Measurements from ENCODE around the gene TOMT. TPM values are rescaled to one million over a fixed set of nuclear protein-coding genes. Genes with fewer than 3 reads are reported as not detected.

The TOMT gene
- total and polyA plus RNA-seq, 2 experiments from 2014 or later: not detected

DNA sequence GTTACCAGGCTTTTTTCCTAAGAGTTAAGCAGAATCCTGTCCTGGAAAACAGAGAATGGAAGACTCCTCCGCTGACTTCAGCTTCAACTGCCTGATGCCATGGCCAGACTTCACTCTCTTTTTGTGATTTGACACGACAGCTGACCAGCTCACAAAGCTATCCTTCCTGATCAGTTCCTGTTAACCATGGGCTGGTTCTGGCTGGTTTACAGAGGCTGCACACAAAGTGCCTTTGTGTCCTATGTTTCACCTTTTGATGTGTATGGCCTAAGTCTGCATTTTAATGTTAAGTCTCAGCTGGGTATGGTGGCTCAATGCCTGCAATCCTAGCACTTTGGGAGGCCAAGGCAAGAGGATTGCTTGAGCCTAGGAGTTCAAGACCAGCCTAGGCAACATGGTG is 40.9 kb downstream of the TOMT start:
- DNase-seq (ENCODE audit: low spot score): no peak
- ATAC-seq: no peak
- Histone ChIP-seq H3K79me2 (replicated peaks; ENCODE audit: insufficient read depth) (no peaks in the 10 kb centered on the region), H3K4me1 (ENCODE audit: insufficient read depth) (no peaks in the 10 kb centered on the region), H3K27ac (ENCODE audit: low read depth) (no peak overlapping the region), H3K9me2 (ENCODE audit: insufficient read depth) (no peaks in the 10 kb centered on the region), H3K27me3 (ENCODE audit: insufficient read depth) (no peaks in the 10 kb centered on the region), H3K4me3 (no peak overlapping the region), H2AFZ (no peak overlapping the region), H3F3A (replicated peaks; ENCODE audit: low read depth) (no peaks in the 10 kb centered on the region), H3K4me2 (no peak overlapping the region), H4K20me1 (replicated peaks; ENCODE audit: insufficient read depth) (no peaks in the 10 kb centered on the region), H3K36me3 (ENCODE audit: insufficient read depth) (no peaks in the 10 kb centered on the region)
- Mint-ChIP-seq H3K27me3 (ENCODE audit: insufficient read depth, low read depth, poor library complexity) (no peaks in the 10 kb centered on the region), H3K36me3 (ENCODE audit: low read depth) (no peaks in the 10 kb centered on the region), H3K4me1 (peaks cover 2% of the 10 kb centered on the region; the same call in 1 of the 3 replicates), H3K9me3 (peaks cover 2% of the 10 kb centered on the region; the same call in 1 of the 3 replicates), H3K4me3 (no peak overlapping the region), H3K27ac (no peak overlapping the region)
- no peak for TF ChIP-seq ZNF331 (CRISPR knock-in tag; IDR thresholded peaks at IDR 0.05; ENCODE audit: low read depth)
- TF ChIP-seq, protein P1, sequence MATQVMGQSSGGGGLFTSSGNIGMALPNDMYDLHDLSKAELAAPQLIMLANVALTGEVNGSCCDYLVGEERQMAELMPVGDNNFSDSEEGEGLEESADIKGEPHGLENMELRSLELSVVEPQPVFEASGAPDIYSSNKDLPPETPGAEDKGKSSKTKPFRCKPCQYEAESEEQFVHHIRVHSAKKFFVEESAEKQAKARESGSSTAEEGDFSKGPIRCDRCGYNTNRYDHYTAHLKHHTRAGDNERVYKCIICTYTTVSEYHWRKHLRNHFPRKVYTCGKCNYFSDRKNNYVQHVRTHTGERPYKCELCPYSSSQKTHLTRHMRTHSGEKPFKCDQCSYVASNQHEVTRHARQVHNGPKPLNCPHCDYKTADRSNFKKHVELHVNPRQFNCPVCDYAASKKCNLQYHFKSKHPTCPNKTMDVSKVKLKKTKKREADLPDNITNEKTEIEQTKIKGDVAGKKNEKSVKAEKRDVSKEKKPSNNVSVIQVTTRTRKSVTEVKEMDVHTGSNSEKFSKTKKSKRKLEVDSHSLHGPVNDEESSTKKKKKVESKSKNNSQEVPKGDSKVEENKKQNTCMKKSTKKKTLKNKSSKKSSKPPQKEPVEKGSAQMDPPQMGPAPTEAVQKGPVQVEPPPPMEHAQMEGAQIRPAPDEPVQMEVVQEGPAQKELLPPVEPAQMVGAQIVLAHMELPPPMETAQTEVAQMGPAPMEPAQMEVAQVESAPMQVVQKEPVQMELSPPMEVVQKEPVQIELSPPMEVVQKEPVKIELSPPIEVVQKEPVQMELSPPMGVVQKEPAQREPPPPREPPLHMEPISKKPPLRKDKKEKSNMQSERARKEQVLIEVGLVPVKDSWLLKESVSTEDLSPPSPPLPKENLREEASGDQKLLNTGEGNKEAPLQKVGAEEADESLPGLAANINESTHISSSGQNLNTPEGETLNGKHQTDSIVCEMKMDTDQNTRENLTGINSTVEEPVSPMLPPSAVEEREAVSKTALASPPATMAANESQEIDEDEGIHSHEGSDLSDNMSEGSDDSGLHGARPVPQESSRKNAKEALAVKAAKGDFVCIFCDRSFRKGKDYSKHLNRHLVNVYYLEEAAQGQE (IDR thresholded peaks at IDR 0.05; ENCODE audit: unreplicated experiment): no peak
- no peak for TF ChIP-seq EZH2phosphoT487 (IDR thresholded peaks at IDR 0.05; ENCODE audit: unreplicated experiment)
- TF ChIP-seq, protein P2, sequence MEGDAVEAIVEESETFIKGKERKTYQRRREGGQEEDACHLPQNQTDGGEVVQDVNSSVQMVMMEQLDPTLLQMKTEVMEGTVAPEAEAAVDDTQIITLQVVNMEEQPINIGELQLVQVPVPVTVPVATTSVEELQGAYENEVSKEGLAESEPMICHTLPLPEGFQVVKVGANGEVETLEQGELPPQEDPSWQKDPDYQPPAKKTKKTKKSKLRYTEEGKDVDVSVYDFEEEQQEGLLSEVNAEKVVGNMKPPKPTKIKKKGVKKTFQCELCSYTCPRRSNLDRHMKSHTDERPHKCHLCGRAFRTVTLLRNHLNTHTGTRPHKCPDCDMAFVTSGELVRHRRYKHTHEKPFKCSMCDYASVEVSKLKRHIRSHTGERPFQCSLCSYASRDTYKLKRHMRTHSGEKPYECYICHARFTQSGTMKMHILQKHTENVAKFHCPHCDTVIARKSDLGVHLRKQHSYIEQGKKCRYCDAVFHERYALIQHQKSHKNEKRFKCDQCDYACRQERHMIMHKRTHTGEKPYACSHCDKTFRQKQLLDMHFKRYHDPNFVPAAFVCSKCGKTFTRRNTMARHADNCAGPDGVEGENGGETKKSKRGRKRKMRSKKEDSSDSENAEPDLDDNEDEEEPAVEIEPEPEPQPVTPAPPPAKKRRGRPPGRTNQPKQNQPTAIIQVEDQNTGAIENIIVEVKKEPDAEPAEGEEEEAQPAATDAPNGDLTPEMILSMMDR (conservative IDR thresholded peaks at IDR 0.05; ENCODE audit: low read depth in 2 of 2): no peak
- TF ChIP-seq, protein P3, sequence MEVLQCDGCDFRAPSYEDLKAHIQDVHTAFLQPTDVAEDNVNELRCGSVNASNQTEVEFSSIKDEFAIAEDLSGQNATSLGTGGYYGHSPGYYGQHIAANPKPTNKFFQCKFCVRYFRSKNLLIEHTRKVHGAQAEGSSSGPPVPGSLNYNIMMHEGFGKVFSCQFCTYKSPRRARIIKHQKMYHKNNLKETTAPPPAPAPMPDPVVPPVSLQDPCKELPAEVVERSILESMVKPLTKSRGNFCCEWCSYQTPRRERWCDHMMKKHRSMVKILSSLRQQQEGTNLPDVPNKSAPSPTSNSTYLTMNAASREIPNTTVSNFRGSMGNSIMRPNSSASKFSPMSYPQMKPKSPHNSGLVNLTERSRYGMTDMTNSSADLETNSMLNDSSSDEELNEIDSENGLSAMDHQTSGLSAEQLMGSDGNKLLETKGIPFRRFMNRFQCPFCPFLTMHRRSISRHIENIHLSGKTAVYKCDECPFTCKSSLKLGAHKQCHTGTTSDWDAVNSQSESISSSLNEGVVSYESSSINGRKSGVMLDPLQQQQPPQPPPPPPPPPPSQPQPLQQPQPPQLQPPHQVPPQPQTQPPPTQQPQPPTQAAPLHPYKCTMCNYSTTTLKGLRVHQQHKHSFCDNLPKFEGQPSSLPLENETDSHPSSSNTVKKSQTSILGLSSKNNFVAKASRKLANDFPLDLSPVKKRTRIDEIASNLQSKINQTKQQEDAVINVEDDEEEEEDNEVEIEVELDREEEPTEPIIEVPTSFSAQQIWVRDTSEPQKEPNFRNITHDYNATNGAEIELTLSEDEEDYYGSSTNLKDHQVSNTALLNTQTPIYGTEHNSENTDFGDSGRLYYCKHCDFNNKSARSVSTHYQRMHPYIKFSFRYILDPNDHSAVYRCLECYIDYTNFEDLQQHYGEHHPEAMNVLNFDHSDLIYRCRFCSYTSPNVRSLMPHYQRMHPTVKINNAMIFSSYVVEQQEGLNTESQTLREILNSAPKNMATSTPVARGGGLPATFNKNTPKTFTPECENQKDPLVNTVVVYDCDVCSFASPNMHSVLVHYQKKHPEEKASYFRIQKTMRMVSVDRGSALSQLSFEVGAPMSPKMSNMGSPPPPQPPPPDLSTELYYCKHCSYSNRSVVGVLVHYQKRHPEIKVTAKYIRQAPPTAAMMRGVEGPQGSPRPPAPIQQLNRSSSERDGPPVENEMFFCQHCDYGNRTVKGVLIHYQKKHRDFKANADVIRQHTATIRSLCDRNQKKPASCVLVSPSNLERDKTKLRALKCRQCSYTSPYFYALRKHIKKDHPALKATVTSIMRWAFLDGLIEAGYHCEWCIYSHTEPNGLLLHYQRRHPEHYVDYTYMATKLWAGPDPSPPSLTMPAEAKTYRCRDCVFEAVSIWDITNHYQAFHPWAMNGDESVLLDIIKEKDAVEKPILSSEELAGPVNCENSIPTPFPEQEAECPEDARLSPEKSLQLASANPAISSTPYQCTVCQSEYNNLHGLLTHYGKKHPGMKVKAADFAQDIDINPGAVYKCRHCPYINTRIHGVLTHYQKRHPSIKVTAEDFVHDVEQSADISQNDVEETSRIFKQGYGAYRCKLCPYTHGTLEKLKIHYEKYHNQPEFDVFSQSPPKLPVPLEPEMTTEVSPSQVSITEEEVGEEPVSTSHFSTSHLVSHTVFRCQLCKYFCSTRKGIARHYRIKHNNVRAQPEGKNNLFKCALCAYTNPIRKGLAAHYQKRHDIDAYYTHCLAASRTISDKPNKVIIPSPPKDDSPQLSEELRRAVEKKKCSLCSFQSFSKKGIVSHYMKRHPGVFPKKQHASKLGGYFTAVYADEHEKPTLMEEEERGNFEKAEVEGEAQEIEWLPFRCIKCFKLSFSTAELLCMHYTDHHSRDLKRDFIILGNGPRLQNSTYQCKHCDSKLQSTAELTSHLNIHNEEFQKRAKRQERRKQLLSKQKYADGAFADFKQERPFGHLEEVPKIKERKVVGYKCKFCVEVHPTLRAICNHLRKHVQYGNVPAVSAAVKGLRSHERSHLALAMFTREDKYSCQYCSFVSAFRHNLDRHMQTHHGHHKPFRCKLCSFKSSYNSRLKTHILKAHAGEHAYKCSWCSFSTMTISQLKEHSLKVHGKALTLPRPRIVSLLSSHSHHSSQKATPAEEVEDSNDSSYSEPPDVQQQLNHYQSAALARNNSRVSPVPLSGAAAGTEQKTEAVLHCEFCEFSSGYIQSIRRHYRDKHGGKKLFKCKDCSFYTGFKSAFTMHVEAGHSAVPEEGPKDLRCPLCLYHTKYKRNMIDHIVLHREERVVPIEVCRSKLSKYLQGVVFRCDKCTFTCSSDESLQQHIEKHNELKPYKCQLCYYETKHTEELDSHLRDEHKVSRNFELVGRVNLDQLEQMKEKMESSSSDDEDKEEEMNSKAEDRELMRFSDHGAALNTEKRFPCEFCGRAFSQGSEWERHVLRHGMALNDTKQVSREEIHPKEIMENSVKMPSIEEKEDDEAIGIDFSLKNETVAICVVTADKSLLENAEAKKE (CRISPR knock-in tag; IDR thresholded peaks at IDR 0.05): no peak
- no peak for TF ChIP-seq POLR2AphosphoS5 (IDR thresholded peaks at IDR 0.05; ENCODE audit: low read depth)
- TF ChIP-seq, protein P4, sequence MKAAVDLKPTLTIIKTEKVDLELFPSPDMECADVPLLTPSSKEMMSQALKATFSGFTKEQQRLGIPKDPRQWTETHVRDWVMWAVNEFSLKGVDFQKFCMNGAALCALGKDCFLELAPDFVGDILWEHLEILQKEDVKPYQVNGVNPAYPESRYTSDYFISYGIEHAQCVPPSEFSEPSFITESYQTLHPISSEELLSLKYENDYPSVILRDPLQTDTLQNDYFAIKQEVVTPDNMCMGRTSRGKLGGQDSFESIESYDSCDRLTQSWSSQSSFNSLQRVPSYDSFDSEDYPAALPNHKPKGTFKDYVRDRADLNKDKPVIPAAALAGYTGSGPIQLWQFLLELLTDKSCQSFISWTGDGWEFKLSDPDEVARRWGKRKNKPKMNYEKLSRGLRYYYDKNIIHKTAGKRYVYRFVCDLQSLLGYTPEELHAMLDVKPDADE (IDR thresholded peaks at IDR 0.05): no peak
- TF ChIP-seq NANOG (IDR thresholded peaks at IDR 0.05; ENCODE audit: borderline replicate concordance): no peak
- TF ChIP-seq JUNB (IDR thresholded peaks at IDR 0.05; ENCODE audit: unreplicated experiment): no peak
- TF ChIP-seq CREB1 (CRISPR knock-in tag; IDR thresholded peaks at IDR 0.05; ENCODE audit: low read depth): no peak
- no peak for TF ChIP-seq STAT1 (IDR thresholded peaks at IDR 0.05; ENCODE audit: unreplicated experiment)
- no peak for TF ChIP-seq EZH2 (IDR thresholded peaks at IDR 0.05; ENCODE audit: low read depth, unreplicated experiment)
- TF ChIP-seq ZNF114 (CRISPR knock-in tag; IDR thresholded peaks at IDR 0.05): no peak

Data from GM23338 (cell line).